Measurements from ENCODE around the gene MRPL19.
"Not testable (repeated sequence)": the region's sequence is repeated elsewhere in the genome, so short reads cannot be mapped to it uniquely, and the experiment has no call there.

Gene MRPL19

GRCh38 chr2:75675908-75676307 lies 29.3 kb downstream of the MRPL19 start:
- DNase-seq = no peak

DNA sequence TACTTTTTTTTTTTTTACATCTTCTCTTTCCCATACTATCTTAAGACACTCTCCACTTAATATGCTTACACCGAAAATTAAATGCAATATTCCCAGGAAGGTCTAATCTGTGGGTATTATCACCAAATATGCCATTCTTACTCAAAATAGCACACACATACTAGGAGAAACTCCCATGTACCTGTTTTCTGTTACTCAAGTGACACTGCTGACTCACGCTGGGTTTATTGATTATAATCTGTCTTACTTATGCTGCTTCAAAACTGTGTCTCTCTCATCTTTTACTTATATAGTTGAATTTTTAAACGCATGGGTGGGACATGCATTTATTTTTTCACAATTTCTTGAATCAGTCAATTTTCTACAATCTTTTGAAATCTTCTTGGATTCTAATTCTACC lies 29.9 kb downstream of the MRPL19 start:
- no peak for DNase-seq

- DNase-seq = no peak
Measured at GRCh38 chr2:75679556-75679955, 33.0 kb downstream of the MRPL19 start.

- DNase-seq = peak; percentile 4
Measured at GRCh38 chr2:75680402-75680801, 33.8 kb downstream of the MRPL19 start.

- not testable (repeated sequence) for DNase-seq
Measured at GRCh38 chr2:75683430-75683829, 36.8 kb downstream of the MRPL19 start.

DNA sequence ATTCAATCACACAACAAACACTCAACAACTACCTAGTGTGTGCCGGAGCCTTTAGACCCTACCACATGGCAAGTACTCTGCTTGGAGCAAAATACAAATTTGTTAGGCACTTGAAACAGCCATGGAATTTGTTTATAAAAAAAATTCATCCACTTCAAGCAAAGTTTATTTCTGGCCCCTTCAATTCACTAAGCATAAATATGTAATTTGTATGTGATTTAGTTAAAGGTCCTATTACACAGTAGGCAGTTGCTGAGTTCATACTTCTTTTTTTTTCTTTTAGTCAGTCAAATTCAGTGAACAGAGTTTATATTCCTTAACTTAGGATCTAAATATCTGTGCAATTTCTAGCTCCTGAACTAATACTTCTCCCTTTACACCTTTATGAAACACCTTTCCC lies 41.6 kb downstream of the MRPL19 start:
- no peak for DNase-seq

GRCh38 chr2:75698918-75699317 lies 52.3 kb downstream of the MRPL19 start:
- no peak for DNase-seq

- no peak for DNase-seq
Measured at GRCh38 chr2:75702593-75702992, 56.0 kb downstream of the MRPL19 start.

GRCh38 chr2:75703589-75704287 lies 57.2 kb downstream of the MRPL19 start:
- DNase-seq = no peak

DNA sequence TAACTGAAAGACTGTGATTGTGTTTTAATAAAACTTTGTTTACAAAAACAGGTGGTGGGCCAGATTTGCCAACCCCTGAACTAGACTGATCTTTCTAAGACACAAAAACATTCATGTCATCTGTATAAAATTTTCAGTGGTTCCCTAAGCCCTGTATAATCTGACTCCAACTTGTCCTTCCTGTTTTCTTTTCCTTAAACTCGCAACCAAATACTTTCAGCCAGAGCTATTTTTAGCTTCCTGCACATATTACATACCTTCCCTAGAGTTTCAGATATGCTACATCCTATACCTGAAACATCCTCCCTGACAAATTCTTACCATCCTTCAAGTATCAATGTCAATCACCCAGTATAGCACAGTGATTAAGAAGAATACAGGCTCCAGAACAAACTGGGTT lies 59.3 kb downstream of the MRPL19 start:
- DNase-seq = no peak

- DNase-seq = no peak
Measured at GRCh38 chr2:75707901-75708300, 61.3 kb downstream of the MRPL19 start.

DNA sequence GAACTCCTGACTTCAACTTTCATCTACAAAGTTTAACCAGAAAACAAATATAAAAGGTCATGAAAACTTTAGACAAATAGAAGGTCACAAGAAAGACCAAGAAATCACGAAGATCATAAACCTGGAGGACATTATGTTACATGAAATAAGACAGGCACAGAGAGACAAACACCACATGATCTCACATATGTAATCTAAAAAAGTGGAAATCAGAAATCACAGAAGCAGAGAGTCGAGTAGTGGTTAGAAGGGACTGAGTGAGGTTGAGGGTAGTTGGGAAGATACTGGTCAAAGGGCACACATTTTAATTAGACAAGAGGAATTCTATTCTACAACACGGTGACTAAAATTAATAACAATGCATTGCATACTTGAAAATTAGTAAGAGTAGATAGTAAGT lies 62.7 kb downstream of the MRPL19 start:
- no peak for DNase-seq

GRCh38 chr2:75710220-75710576 lies 63.6 kb downstream of the MRPL19 start:
- DNase-seq = no peak

- DNase-seq = peak; percentile 88
Measured at GRCh38 chr2:75710577-75711253, 64.1 kb downstream of the MRPL19 start, which contains the start of gene GCFC2. Gene GCFC2, minus strand, starts transcription at chr2:75710915. Its CDS starts 60 bp downstream, at chr2:75710855.

DNA sequence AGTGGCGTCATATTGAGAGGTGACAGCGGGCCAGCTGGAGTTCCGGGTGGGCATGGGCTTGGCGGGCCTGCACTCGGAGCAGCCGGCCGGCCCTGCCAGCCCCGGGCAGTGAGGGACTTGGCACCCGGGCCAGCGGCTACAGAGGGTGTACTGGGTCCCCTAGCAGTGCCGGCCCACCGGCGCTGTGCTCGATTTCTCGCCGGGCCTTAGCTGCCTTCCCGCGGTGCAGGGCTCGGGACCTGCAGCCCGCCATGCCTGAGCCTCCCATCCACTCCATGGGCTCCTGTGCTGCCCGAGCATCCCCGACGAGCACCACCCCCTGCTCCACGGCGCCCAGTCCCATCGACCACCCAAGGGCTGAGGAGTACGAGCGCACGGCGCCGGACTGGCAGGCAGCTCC lies 65.0 kb downstream of the MRPL19 start:
- not testable (repeated sequence) for DNase-seq

GRCh38 chr2:75716406-75716805 lies 69.8 kb downstream of the MRPL19 start:
- DNase-seq = no peak

DNA sequence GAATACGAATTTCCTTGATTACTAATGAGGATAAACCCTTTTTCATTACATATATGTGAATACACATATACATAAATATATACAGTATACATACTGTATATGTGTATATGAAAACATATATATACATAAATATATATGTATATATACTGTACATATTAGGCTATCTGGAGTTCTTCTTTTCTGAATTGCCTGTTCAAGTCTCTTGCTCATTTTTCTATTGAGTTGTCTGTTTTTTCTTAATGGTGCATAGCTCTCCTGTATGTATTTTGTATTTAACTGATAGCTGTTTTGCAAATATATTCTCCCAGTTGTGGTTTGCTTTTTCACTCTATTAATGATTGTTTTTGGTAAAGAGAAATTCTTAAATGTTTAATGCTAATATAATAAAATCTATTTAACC lies 73.0 kb downstream of the MRPL19 start:
- no peak for DNase-seq

GRCh38 chr2:75720525-75720924 lies 73.9 kb downstream of the MRPL19 start:
- no peak for DNase-seq

GRCh38 chr2:75722687-75723086 lies 76.1 kb downstream of the MRPL19 start:
- no peak for DNase-seq

DNA sequence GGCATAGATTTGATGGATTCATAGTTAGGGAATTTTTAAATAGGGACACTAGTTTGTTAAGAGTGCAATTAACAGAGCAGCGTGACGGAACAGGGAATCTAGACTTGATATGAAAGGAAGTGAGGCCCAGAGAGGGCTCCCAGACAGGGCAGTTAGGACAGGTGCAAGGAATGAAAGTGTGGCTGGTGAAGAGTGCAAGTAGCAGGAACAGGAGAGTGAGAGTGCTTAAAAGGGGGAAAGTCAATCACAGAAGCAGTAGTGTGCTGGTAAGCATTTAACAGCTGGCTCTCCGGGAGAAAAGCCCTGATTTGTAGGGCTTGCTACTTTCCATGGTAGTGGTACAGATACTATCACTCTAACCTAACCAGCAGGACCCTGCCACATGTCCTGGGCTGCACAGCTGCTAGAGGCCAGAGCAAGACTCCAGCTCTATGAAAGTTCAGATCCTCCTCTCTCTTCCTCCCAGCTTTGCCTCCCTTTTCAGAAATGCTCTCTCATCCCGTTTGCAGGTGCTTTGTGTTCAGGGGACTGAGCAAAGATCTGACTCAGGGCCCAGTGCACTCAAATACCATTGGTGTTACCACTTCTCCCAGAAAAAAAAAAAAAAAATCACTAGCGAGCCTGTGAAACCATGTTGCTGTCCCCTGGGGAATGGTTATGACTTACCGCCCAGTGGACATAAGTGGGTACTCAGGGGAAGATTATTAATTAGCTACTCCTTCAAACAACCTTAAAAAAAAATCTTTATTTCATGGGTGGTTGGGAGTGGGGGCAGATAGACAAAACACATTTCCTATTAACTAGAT lies 82.2 kb downstream of the MRPL19 start:
- no peak for DNase-seq

DNA sequence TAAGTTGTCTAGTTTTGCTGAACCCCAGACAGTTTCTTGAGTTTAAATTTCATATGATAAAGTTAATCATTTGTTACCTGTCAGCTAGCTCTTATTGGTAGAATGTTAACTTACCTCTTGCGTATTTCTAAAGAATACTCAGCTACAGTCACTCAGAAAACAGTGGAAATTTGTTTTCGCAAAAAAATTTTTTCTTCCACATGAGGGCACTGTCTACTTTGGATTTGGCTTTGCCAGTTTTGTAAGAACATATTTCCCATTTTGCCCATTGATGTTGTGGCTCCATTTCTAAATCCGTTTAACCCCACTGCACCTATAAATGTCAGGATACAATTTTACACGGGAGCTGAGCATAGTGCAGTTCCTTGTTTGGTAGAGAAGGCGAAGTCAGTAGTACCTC lies 83.3 kb downstream of the MRPL19 start:
- no peak for DNase-seq

DNA sequence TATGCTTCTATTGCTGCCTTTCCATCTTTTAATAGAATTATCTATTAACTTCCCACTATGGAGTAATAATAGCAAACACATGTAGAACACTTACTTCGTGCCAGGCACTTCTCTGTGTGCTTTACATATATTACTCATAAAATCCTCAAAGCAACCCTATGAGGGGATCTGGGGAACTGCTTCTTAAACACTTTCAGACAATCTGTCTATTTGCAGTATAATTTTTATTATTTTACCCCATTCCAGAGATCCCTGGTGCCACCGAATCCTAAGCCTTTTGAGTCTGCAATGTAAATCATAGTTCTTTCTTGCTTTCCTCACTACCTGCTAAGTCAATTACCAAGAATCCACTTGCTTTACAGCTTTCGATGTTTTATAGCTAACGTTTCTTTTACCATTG lies 89.7 kb downstream of the MRPL19 start:
- DNase-seq = no peak

DNA sequence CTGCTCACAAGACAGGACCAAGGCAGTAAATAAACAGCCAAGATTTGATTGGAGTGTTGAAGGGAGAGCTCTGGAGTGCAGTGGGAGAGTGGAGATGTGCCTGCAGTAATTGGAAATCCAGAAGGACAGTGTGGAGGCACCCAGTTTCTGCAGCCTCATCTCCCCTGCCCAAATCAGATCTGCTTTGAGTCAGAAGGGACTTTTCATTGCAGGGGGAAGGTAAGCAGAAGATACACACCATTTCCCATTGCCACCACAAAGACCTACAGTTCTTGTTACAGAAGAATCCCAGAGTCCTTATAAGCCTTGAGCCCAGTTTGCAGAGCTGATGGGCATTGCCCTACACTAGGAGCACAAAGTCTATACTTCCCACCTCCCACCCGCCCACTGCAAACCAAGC lies 91.4 kb downstream of the MRPL19 start:
- DNase-seq = no peak

Measured in NCI-H510A treated with DMSO at 0.1 percent for 48 hours (cell line).